Esophagus muscularis mucosa (tissue), 4 donors: ENCODE measurements around the gene ATP1A3.

Experiments used
- CTCF ChIP-seq, 3 experiments: fragments of 200-600 bp in 2 of 3; fragments of 450-650 bp in 1 of 3; sonication (generic) in 2 of 3; IDR thresholded peaks; one replicate each; pipeline ENCODE4 v1.5.1; 2017 to 2019; ENCODE audit warnings: antibody characterized with exemption in 3 of 3, mild to moderate bottlenecking in 2 of 3, moderate library complexity in 1 of 3
- EP300 ChIP-seq: sonication (generic); formaldehyde crosslinking; IDR thresholded peaks from one replicate; pipeline ENCODE4 v1.6.1; 2017; ENCODE audit warnings: antibody characterized with exemption
- POLR2AphosphoS5 ChIP-seq, 2 donors: sonication (generic); formaldehyde crosslinking; IDR thresholded peaks; one replicate each; pipeline ENCODE4 v1.6.1; 2017; ENCODE audit warnings: antibody characterized with exemption in 2 of 2

- TF ChIP-seq CTCF (IDR thresholded peaks at IDR 0.05) (no peak), POLR2AphosphoS5 (IDR thresholded peaks at IDR 0.05) (no peak), EP300 (no peak)
Observed at GRCh38 chr19:41936416-41936850, 57.6 kb downstream of the ATP1A3 start.
